DMS53 (cell line): ENCODE results near the gene PHOSPHO1.
"Not testable (repeated sequence)": the region's sequence is repeated elsewhere in the genome, so short reads cannot be mapped to it uniquely, and the experiment has no call there.

Experiments
- DNase-seq: peaks from one replicate; lab custom pipeline; 2025; lab: John Stamatoyannopoulos, UW

The PHOSPHO1 gene

GRCh38 chr17:49230636-49231562, at the start of gene PHOSPHO1:
PHOSPHO1 (minus strand) TSS chr17:49230787; CDS start chr17:49226691, 4,096 bp downstream.
- peak; percentile 41 for DNase-seq

GRCh38 chr17:49280061-49280460, 49.5 kb upstream of the PHOSPHO1 start:
- DNase-seq, result no peak

GRCh38 chr17:49279263-49280015, 48.9 kb upstream of the PHOSPHO1 start:
- not testable (repeated sequence) for DNase-seq

- DNase-seq, result no peak
Observed at GRCh38 chr17:49278076-49278475, 47.5 kb upstream of the PHOSPHO1 start.

GRCh38 chr17:49277638-49278037, 47.1 kb upstream of the PHOSPHO1 start:
- no peak for DNase-seq

- not testable (repeated sequence) for DNase-seq
Observed at GRCh38 chr17:49275981-49276380, 45.4 kb upstream of the PHOSPHO1 start.

- DNase-seq, result no peak
Observed at GRCh38 chr17:49269356-49269755, 38.8 kb upstream of the PHOSPHO1 start.

GRCh38 chr17:49267912-49268311, 37.3 kb upstream of the PHOSPHO1 start:
- DNase-seq, result no peak

- DNase-seq, result no peak
Observed at GRCh38 chr17:49266233-49266632, 35.6 kb upstream of the PHOSPHO1 start.

- DNase-seq, result not testable (repeated sequence)
Observed at GRCh38 chr17:49261540-49261939, 31.0 kb upstream of the PHOSPHO1 start.

- no peak for DNase-seq
Observed at GRCh38 chr17:49260817-49261291, 30.3 kb upstream of the PHOSPHO1 start.

GRCh38 chr17:49260011-49260816, 29.6 kb upstream of the PHOSPHO1 start:
- peak; percentile 80 for DNase-seq

GRCh38 chr17:49259663-49260010, 29.1 kb upstream of the PHOSPHO1 start:
- DNase-seq, result no peak

GRCh38 chr17:49258394-49258793, 27.8 kb upstream of the PHOSPHO1 start:
- no peak for DNase-seq

GRCh38 chr17:49255125-49255524, 24.5 kb upstream of the PHOSPHO1 start:
- no peak for DNase-seq

- DNase-seq, result no peak
Observed at GRCh38 chr17:49254066-49254465, 23.5 kb upstream of the PHOSPHO1 start.

- DNase-seq, result peak; percentile 40
Observed at GRCh38 chr17:49252148-49252695, 21.6 kb upstream of the PHOSPHO1 start.

GRCh38 chr17:49249890-49250522, 19.4 kb upstream of the PHOSPHO1 start:
- DNase-seq, result no peak

GRCh38 chr17:49249292-49249794, 18.8 kb upstream of the PHOSPHO1 start:
- no peak for DNase-seq

- no peak for DNase-seq
Observed at GRCh38 chr17:49247944-49248343, 17.4 kb upstream of the PHOSPHO1 start.

- DNase-seq, result no peak
Observed at GRCh38 chr17:49244839-49245238, 14.3 kb upstream of the PHOSPHO1 start.
